Transverse colon (tissue), 4 donors: Measurements from ENCODE around the gene OSBP. TPM values are rescaled to one million over a fixed set of nuclear protein-coding genes. Genes with fewer than 3 reads are reported as not detected.
"Not testable (repeated sequence)": the region's sequence is repeated elsewhere in the genome, so short reads cannot be mapped to it uniquely, and the experiment has no call there.

ENCODE experiments used
- DNase-seq: peaks from one replicate; pipeline ENCODE4 v3.0.0-alpha.2; 2019
- H3K27ac ChIP-seq, 4 donors: fragments of 200-600 bp; sonication (generic); 2 replicates each; pipeline ENCODE4 v1.5.1; 2016 to 2018; ENCODE audit warnings: inconsistent platforms in 4 of 4
- H3K27me3 ChIP-seq: fragments of 200-600 bp; sonication (generic); 2 replicates; pipeline ENCODE4 v1.5.1; 2017; ENCODE audit warnings: inconsistent platforms
- H3K36me3 ChIP-seq, 4 donors: fragments of 200-600 bp; sonication (generic); 2 replicates each; pipeline ENCODE4 v1.5.1; 2017 to 2019; ENCODE audit warnings: inconsistent platforms in 4 of 4
- H3K4me1 ChIP-seq, 4 donors: fragments of 200-600 bp; sonication (generic); 2 replicates each; pipeline ENCODE4 v1.5.1; 2017 to 2020; ENCODE audit warnings: inconsistent platforms in 4 of 4
- H3K4me3 ChIP-seq, 4 donors: fragments of 200-600 bp; sonication (generic); 1 replicate in 1 of 4; 2 replicates in 3 of 4; pipeline versions ENCODE4 v1.5.1 to v1.6.1; 2017 to 2019; ENCODE audit warnings: inconsistent platforms in 4 of 4
- H3K9me3 ChIP-seq, 2 donors: fragments of 200-600 bp; sonication (generic); 2 replicates each; pipeline ENCODE4 v1.5.1; 2017 to 2019; ENCODE audit warnings: inconsistent platforms in 2 of 2
- CTCF ChIP-seq, 5 experiments: fragments of 200-600 bp in 3 of 5; fragments of 450-650 bp in 2 of 5; sonication (generic) in 3 of 5; IDR thresholded peaks; 1 replicate in 2 of 5; 2 replicates in 3 of 5; pipeline ENCODE4 v1.5.1; 2016 to 2017; ENCODE audit warnings: antibody characterized with exemption in 5 of 5, inconsistent platforms in 3 of 5, mild to moderate bottlenecking in 2 of 5, moderate library complexity in 1 of 5
- EP300 ChIP-seq: sonication (generic); formaldehyde crosslinking; IDR thresholded peaks from one replicate; pipeline ENCODE4 v1.6.1; 2017; ENCODE audit warnings: antibody characterized with exemption, low read depth
- POLR2A ChIP-seq: fragments of 450-650 bp; IDR thresholded peaks from one replicate; pipeline ENCODE4 v1.6.1; 2016; ENCODE audit warnings: antibody characterized with exemption, mild to moderate bottlenecking, moderate library complexity
- POLR2AphosphoS5 ChIP-seq, 3 donors: sonication (generic); formaldehyde crosslinking; IDR thresholded peaks; one replicate each; pipeline ENCODE4 v1.6.1; 2016; ENCODE audit warnings: antibody characterized with exemption in 3 of 3
- WGBS, 2 donors: methylation state at CpG; one replicate each; pipeline ENCODE4 v1.1.5; 2018; ENCODE audit warnings: low coverage in 1 of 2; 5-methylcytosine and 5-hydroxymethylcytosine counted together
- in situ Hi-C, 4 donors: fragments of 200-750 bp; cut with MboI; loops; one replicate each; pipeline versions ENCODE4 v1.15.0 to v1.15.1; 2017; ENCODE audit warnings: low sequenced_read_pairs in 3 of 4, low pct_ligation_motif_present in 1 of 4, low pct_unique_long_range_greater_than_20kb in 1 of 4
- intact Hi-C: fragments of 100-400 bp; cut with DNase I; formaldehyde crosslinking; loops from one replicate; pipeline ENCODE4 v1.15.1; 2023; ENCODE audit warnings: low total_unique reads
- total RNA-seq, 4 donors: library from RNA; depleted of rRNA; stranded (reverse); fragments of >200 nt; gene quantifications; one replicate each; pipeline ENCODE4 v1.1.0, GENCODE V29; 2016

The OSBP gene
- total RNA-seq, 4 donors from 2014 or later, result 27.7 to 59.1 (median 47.2) TPM

DNA sequence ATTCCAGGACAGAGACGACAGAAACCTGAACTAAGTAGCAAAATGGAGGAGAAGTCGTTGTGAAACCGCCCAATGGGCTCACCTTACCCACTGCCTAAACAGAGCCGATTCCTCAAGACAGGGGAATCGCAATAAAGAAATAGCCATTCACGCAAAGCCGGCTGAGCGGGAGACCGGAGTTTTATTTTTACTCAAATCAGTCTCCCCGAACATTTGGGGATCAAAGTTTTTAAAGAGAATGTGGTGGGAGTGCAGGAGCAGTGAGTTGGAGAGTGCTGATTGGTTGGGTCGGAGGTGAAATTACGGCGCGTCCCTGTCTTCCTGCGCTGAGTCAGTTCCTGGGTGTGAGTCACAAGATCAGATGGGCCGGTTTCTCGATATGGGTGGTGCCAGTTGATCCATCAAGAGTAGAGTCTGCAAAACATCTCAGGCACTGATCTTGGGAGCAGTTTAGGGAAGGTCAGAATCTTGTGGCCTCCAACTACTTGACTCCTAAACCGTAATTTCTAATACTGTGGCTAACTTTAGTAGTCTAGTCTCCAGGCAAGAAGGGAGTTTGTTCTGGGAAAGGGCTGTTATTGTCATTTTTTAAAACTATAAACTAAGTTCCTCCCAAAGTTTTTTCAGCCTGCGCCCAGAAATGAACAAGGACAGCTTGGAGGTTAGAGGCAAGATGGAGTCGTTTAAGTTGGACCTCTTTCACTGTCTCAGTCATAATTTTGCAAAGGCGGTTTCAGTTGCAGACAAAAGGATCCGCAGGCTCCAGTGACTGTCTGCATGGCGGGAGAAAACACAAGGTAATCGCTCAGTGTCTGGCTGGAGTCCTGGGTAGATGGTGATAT is 70.2 kb downstream of the OSBP start:
- no peaks in the 10 kb centered on the region for H3K9me3 ChIP-seq
- H3K36me3 ChIP-seq, result no peaks in the 10 kb centered on the region
- H3K4me1 ChIP-seq, result peaks cover 0 to 6% (median 3%) of the 10 kb centered on the region in 4 donors
- no peak overlapping the region for H3K4me3 ChIP-seq
- TF ChIP-seq EP300 (no peak), CTCF (IDR thresholded peaks at IDR 0.05) (no peak), POLR2A (no peak), POLR2AphosphoS5 (IDR thresholded peaks at IDR 0.05) (no peak)
- H3K27ac ChIP-seq, result no peak overlapping the region
- WGBS, 2 donors, result 91 to 92% methylated on average over 10 to 24 of the region's 24 CpGs
- H3K27me3 ChIP-seq, result no peaks in the 10 kb centered on the region
- no peak for DNase-seq
- intact Hi-C loops (no loop called here), in situ Hi-C loops (loop anchor here (10.0 to 25.0 kb wide), 2 partner anchors 129 to 267 kb away; partner anchors contain the start of gene MRPL16 (in 3 of the 4))

- in situ Hi-C loops, result loop anchor here (10.0 to 25.0 kb wide), 2 partner anchors 130 to 267 kb away; partner anchors contain the start of gene MRPL16 (in 3 of the 4)
- no peaks in the 10 kb centered on the region for H3K27me3 ChIP-seq
- no peaks in the 10 kb centered on the region for H3K36me3 ChIP-seq
- H3K4me3 ChIP-seq, result no peak overlapping the region
- WGBS, 2 donors, result 64 to 76% methylated on average over 3 of the region's 3 CpGs
- peaks cover 0 to 3% (median 0%) of the 10 kb centered on the region in 4 donors for H3K4me1 ChIP-seq
- DNase-seq, result no peak
- H3K9me3 ChIP-seq, result no peaks in the 10 kb centered on the region
- H3K27ac ChIP-seq, result no peak overlapping the region
- intact Hi-C loops, result no loop called here
- no peak for TF ChIP-seq POLR2A
- TF ChIP-seq CTCF (IDR thresholded peaks at IDR 0.05), result no peak
Observed at GRCh38 chr11:59544869-59545178, 70.8 kb downstream of the OSBP start.

DNA sequence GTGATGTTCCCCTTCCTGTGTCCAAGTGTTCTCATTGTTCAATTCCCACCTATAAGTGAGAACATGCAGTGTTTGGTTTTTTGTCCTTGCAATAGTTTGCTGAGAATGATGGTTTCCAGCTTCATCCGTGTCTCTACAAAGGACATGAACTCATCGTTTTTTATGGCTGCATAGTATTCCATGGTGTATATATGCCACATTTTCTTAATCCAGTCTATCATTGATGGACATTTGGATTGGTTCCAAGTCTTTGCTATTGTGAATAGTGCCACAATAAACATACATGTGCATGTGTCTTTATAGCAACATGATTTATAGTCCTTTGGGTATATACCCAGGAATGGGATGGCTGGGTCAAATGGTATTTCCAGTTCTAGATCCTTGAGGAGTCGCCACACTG is 71.9 kb downstream of the OSBP start:
- H3K27ac ChIP-seq, DNase-seq, H3K9me3 ChIP-seq, H3K4me3 ChIP-seq, H3K27me3 ChIP-seq, H3K4me1 ChIP-seq, intact Hi-C loops, H3K36me3 ChIP-seq: not testable (repeated sequence)
- in situ Hi-C loops, result loop anchor here (10.0 to 25.0 kb wide), 2 partner anchors 131 to 269 kb away; partner anchors contain the start of gene MRPL16 (in 3 of the 4)
- 71% methylated on average over 1 of the region's 3 CpGs; no CpG with 5 or more reads in 1 of the 2 donors for WGBS, 2 donors

DNA sequence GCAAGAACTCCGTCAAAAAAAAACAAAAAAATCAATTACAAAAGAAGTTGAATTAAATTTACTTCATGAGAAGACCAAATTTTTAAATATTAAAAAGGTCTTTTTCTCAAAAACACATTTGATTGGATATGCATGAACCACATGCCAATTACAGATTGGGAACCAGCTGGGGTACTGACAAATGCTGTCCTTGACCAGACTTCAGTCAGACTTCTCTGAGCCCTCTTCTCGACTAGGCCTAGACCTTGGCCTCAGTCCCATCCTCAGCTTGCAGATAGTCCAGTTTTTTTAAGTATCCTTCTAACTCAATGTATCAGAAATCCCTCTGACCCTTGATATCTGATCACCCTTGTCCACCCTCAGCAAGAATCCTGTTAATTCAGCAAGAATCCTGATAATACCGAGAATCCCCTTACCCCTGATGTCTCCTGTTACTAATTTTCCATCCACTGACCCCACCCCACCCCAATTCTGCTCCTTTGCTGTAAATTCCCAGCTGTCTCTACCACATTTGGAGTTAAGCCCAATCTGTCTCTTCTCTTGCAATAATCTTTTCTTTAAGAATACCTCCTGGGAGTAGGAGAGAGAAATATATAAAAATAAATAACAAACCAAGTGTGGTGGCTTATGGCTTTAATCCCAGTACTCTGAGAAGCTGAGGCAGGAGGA is 73.3 kb downstream of the OSBP start:
- H3K27me3 ChIP-seq, result no peaks in the 10 kb centered on the region
- H3K27ac ChIP-seq, result no peak overlapping the region
- peaks cover 0 to 8% (median 0%) of the 10 kb centered on the region in 4 donors for H3K4me1 ChIP-seq
- 63 to 70% methylated on average over 2 to 3 of the region's 3 CpGs for WGBS, 2 donors
- intact Hi-C loops, result no loop called here
- TF ChIP-seq EP300, result no peak
- TF ChIP-seq CTCF (IDR thresholded peaks at IDR 0.05), result no peak
- no peak for TF ChIP-seq POLR2AphosphoS5 (IDR thresholded peaks at IDR 0.05)
- no peak for TF ChIP-seq POLR2A
- in situ Hi-C loops, result loop anchor here (10.0 to 25.0 kb wide), 2 partner anchors 133 to 270 kb away; partner anchors contain the start of gene MRPL16 (in 3 of the 4)
- no peaks in the 10 kb centered on the region for H3K9me3 ChIP-seq
- H3K4me3 ChIP-seq, result no peak overlapping the region
- H3K36me3 ChIP-seq, result no peaks in the 10 kb centered on the region
- DNase-seq, result no peak
